ENCODE measurements around the gene MMP11.

Gene MMP11

DNA sequence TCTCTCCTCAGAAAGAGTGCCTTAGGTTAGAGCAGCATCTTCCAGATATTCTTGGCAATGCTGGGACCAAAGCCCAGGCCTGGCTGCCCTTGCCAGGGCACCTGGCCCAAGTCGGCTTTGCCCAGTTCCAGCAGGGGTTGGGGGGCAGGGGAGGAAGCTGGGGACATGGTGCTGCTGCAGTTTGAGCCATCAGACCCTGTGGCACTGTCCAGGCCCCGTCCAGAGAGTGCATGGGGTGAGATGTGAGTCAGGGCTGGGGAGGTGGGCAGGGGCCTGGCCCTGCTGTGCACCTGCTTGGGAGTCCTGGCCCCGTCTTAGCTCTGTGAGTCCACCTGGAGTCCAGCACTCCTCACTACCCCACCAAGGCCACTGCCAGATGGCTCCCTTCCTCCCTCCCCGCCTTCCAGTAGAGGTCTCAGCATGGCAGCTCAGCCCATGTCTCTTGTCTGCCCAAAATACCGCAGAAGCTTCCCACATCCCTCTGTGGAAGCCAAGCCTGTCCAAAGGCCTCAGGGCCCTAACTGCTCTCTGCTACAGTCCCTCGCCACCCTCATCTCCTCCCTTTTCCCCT lies 49.5 kb downstream of the MMP11 start:
- TF ChIP-seq, protein P1, sequence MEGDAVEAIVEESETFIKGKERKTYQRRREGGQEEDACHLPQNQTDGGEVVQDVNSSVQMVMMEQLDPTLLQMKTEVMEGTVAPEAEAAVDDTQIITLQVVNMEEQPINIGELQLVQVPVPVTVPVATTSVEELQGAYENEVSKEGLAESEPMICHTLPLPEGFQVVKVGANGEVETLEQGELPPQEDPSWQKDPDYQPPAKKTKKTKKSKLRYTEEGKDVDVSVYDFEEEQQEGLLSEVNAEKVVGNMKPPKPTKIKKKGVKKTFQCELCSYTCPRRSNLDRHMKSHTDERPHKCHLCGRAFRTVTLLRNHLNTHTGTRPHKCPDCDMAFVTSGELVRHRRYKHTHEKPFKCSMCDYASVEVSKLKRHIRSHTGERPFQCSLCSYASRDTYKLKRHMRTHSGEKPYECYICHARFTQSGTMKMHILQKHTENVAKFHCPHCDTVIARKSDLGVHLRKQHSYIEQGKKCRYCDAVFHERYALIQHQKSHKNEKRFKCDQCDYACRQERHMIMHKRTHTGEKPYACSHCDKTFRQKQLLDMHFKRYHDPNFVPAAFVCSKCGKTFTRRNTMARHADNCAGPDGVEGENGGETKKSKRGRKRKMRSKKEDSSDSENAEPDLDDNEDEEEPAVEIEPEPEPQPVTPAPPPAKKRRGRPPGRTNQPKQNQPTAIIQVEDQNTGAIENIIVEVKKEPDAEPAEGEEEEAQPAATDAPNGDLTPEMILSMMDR (IDR thresholded peaks at IDR 0.05; ENCODE audit: low read depth, low read length): no peak

DNA sequence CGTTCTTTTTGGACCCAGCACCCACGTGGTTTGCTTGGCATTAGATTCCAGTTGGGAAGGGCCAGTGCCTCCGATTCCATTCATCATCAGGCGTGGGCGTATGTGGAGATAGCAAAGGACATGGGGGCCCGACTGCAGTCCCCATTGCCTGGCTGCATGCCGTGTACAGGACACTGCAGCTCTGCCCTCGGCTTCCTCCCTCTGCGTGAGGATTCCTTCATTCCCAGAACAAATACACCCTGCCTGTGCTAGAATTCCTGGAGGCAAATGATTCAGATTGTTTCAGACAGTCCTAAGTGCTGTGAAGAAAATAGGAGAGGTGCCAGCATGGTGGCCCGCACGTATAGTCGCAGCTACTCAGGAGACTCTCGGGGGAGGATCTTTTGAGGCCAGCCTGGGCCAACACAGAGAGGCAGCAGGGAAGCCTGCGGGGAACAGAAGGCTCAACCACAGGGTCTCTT lies 50.7 kb downstream of the MMP11 start:
- TF ChIP-seq, protein P1 (IDR thresholded peaks at IDR 0.05; ENCODE audit: low read depth, low read length): no peak
- no peak overlapping the region for H3K4me3 ChIP-seq (replicated peaks in 1 of 2; ENCODE audit: low read depth in 2 of 2, low read length in 2 of 2)
- peak in 1 of 2 donors; percentile 24 for DNase-seq (ENCODE audit: low read depth in 2 of 2)

More for the DNA sequence above, 49.5 kb downstream of the MMP11 start:
- H3K4me3 ChIP-seq (replicated peaks in 1 of 2; ENCODE audit: low read depth in 2 of 2, low read length in 2 of 2): no peak overlapping the region
- DNase-seq (ENCODE audit: low read depth in 2 of 2): no peak

- DNase-seq (ENCODE audit: low read depth in 2 of 2): no peak
- no peak overlapping the region for H3K4me3 ChIP-seq (replicated peaks in 1 of 2; ENCODE audit: low read depth in 2 of 2, low read length in 2 of 2)
- TF ChIP-seq, protein P1 (IDR thresholded peaks at IDR 0.05; ENCODE audit: low read depth, low read length): no peak
Observed at GRCh38 chr22:23824476-23825245, 52.0 kb downstream of the MMP11 start.

- TF ChIP-seq, protein P1 (IDR thresholded peaks at IDR 0.05; ENCODE audit: low read depth, low read length): no peak
- DNase-seq (ENCODE audit: low read depth in 2 of 2): no peak
- H3K4me3 ChIP-seq (replicated peaks in 1 of 2; ENCODE audit: low read depth in 2 of 2, low read length in 2 of 2): no peak overlapping the region
Observed at GRCh38 chr22:23825246-23825905, 52.7 kb downstream of the MMP11 start.

GRCh38 chr22:23826510-23827350 lies 54.1 kb downstream of the MMP11 start:
- TF ChIP-seq, protein P1 (IDR thresholded peaks at IDR 0.05; ENCODE audit: low read depth, low read length): no peak
- H3K4me3 ChIP-seq (replicated peaks in 1 of 2; ENCODE audit: low read depth in 2 of 2, low read length in 2 of 2): no peak overlapping the region
- peak; percentile 26 to 70 for DNase-seq (ENCODE audit: low read depth in 2 of 2)

DNA sequence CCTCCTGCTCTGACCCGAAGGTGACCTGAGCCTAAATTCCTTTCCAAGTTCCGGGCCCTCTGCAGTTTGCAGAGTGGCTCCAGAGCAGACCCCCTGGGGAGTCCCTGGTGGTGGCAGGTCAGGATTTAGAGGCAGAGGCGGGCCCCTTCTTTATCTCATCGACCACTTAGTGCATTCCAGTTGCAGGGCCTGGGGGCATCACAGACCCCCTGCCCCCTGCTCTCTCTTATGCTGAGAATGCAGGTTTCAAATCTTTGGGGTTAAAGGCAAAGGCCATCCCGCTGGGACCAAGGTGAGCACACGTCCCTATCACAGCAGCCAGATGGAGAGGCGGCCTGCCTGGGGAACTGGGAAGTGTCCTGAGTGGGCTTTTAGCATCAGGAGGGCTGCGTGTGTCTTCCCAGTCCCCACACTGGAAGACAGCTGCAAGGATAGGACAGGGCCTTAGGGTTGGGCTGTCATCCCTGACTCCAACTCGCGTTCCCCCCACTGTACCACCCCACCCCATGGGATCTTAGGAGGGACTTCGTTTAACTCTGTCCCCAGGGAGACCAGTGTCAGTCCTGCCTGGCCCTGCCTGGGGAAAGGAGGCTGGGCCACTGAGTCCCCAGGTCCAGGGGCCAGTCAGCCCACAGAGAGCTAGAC lies 54.8 kb downstream of the MMP11 start:
- TF ChIP-seq, protein P1 (IDR thresholded peaks at IDR 0.05; ENCODE audit: low read depth, low read length): no peak
- H3K4me3 ChIP-seq (replicated peaks in 1 of 2; ENCODE audit: low read depth in 2 of 2, low read length in 2 of 2): no peak overlapping the region
- no peak for DNase-seq (ENCODE audit: low read depth in 2 of 2)

Data from cardiac fibroblast (primary cell).